GM21423 (cell line): ENCODE measurements around the gene CEP85L.

Experiments
- ATAC-seq: cut with Tn5 transposase; IDR thresholded peaks from one replicate; pipeline ENCODE4 v1.9.1; 2021; ENCODE audit warnings: mild to moderate bottlenecking, moderate library complexity; ENCODE audit not compliant: unreplicated experiment

The CEP85L gene

DNA sequence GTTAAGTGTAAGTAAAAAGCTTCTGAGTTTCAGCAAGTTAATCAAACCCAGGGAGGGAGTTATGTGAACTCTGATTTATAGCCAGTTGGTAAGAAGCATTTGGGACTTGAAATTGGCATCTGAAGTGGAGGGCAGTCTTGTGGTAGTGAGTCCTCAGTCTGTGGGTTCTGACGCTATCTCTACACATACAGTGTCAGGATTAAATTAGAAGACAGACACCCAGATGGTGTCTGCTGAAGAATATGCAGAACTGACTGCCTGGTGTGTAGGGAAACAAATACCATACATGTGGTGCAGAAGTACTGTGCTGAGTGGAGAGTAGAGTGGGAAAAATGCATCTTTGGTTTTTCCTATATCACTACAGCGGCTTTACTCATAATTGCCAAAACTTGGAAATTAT lies 146.8 kb downstream of the CEP85L start:
- ATAC-seq: no peak

- ATAC-seq: no peak
Measured at GRCh38 chr6:118502169-118502568, 149.2 kb downstream of the CEP85L start.

- ATAC-seq: no peak
Measured at GRCh38 chr6:118501765-118502164, 149.6 kb downstream of the CEP85L start.

DNA sequence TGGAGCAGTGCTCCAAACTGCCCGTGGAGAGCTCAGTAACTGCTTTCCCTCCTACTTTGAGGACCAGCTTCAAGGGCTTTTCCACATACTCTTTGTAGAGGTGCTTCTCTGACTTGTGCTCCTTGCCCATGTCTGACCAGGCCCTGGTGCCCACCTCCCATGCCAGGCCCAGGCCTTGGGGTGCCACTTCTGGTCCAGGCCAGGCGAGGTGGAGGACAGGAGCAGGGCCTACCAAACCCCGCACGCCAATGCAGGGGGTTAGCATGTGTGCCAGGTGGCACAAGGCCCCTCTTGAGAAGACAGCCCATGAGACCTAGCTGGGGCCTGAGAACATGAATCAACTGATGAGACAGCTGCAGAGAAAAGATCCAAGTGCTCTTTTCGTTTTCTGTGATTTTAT lies 150.3 kb downstream of the CEP85L start:
- no peak for ATAC-seq

GRCh38 chr6:118500130-118501015 lies 151.0 kb downstream of the CEP85L start:
- no peak for ATAC-seq

- ATAC-seq: no peak
Measured at GRCh38 chr6:118495485-118496280, 155.7 kb downstream of the CEP85L start.

- ATAC-seq: no peak
Measured at GRCh38 chr6:118494091-118494490, 157.3 kb downstream of the CEP85L start.

- ATAC-seq: no peak
Measured at GRCh38 chr6:118489990-118490389, 161.4 kb downstream of the CEP85L start.

DNA sequence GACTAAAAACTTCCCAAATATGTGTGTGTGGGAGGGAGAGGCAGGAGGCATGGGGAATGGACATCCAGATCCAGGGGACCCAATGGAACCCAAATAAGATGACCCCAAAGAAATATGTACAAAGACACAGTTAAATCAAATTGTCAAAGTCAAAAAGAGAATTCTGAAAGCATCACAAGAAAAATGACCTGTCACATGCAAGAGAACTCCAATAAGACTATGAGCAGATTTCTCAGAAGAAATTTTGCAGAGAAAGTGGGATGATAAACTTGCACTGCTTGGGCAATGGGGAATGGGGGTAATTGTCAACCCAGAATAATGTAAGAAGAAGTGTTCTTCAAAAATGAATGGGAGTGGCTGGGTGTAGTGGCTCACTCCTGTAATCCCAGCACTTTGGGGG lies 162.8 kb downstream of the CEP85L start:
- ATAC-seq: no peak

DNA sequence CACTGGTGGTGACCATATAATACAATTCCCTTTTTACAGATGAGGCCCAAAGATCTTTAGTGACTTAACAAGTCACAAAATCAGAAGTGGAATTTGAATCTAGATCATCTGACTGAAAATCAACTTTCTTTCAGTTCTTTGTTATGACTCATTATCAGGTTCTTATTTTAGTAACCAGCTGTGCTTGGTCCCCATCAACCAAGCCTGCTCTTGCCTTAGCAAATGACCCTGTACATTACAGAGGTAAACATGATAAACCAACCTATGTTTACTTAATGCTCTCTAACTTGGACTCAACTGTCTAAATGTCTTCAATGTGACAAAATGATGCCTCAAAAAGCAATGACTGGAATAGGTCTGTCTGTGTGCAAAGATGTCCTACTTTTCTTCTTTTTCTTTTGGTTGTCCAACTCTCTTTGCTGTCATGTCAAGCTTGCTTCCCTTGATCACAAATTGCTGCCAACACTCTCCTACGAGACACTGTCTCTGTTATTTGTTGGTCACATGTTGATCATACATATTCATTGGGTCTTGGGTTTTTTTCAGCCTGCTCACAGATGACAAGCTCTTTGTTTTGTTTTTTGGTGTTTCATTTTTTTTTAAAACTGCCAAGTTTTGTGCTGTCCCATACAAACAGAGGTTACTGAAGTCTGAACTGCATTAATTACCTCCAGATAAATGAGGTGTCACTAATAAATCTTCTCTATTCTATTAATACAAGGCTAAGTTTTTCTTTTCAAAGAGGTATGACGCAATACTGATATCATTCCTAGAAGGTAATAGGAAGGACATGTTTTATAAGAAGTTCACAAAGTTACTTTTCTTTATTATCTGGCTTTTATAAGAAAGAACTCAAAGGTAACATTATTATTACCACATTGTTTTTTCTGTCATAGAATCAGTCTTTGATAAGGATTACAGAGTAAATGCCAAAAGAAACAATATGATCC lies 165.5 kb downstream of the CEP85L start:
- ATAC-seq: peak; percentile 85

DNA sequence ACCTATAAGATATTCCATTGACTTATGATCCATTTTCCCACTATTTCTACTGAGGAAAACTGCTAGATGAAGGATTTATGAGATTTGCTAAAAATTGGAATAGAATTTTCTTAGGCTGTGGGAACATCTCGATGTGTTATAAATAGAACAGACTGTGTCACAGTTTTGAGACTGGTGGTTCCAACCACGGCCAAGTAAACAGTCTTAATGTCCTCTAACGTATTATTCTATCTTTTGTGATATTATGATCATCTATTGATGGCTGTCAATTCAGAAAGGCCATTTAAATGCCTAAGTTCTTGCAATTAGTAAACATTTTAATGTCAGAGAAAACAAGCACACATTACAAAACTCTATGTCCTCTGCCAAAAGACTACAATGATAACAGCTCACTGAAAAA lies 174.8 kb downstream of the CEP85L start:
- no peak for ATAC-seq

GRCh38 chr6:118473266-118473665 lies 178.1 kb downstream of the CEP85L start:
- no peak for ATAC-seq

- ATAC-seq: no peak
Measured at GRCh38 chr6:118469468-118469867, 181.9 kb downstream of the CEP85L start.

- no peak for ATAC-seq
Measured at GRCh38 chr6:118468682-118469465, 182.5 kb downstream of the CEP85L start.

- ATAC-seq: peak; percentile 57
Measured at GRCh38 chr6:118467181-118467580, 184.2 kb downstream of the CEP85L start.

GRCh38 chr6:118464620-118465019 lies 186.8 kb downstream of the CEP85L start:
- no peak for ATAC-seq

GRCh38 chr6:118460958-118461470 lies 190.4 kb downstream of the CEP85L start:
- ATAC-seq: no peak

DNA sequence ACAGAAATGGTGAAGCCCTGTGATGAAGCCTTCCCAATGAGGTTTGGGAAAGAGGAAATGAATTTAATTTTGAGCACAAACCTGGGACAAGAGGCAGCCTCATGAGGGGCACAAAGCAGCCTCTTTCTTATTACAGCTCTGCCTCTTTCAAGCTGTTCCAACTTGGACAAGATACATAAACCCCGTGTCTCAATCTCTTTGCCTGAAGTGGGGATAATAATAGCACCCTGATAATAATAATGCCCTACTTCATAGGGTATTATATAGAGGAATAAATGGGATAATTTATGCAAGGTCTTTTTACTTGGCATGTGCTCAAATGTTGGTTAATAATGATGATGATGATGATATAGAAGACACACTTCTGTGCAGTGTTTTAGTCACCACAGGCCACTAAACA lies 194.4 kb downstream of the CEP85L start:
- no peak for ATAC-seq

- no peak for ATAC-seq
Measured at GRCh38 chr6:118451839-118452238, 199.6 kb downstream of the CEP85L start.

DNA sequence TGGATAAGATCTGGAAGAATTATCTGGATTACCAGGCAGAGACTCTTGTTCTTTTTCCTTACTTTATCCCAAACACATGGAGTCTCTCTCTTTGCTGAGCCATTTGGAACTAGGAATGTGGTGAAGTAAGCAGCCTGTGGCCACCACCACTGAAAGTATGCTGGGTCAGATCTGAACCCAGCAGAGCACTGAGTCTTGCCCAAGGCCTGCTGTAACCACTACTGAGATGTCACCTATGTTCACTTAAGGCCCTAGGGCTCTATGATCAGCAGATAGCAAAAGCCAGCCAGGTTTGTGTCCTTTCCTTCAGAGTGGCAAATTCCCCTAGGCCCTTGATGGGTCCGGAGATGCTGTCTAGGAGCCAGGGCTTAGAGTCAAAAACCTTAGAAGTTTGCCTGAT lies 206.6 kb downstream of the CEP85L start:
- no peak for ATAC-seq
